Suprapubic skin (tissue), 3 donors: ENCODE measurements around the gene WDR74.

Experiments
- EP300 ChIP-seq: sonication (generic); formaldehyde crosslinking; IDR thresholded peaks from one replicate; pipeline ENCODE4 v1.6.1; 2017; ENCODE audit warnings: antibody characterized with exemption
- POLR2A ChIP-seq, 2 donors: fragments of 450-650 bp; IDR thresholded peaks; one replicate each; pipeline ENCODE4 v1.6.1; 2017; ENCODE audit warnings: antibody characterized with exemption in 2 of 2, mild to moderate bottlenecking in 2 of 2, moderate library complexity in 2 of 2
- TF ChIP-seq, protein P1 (sequence below), 2 donors: fragments of 200-600 bp in 1 of 2; fragments of 450-650 bp in 1 of 2; sonication (generic) in 1 of 2; IDR thresholded peaks; one replicate each; pipeline ENCODE4 v1.5.1; 2016 to 2019; ENCODE audit warnings: antibody characterized with exemption in 2 of 2, mild to moderate bottlenecking in 1 of 2, moderate library complexity in 1 of 2

DNA sequence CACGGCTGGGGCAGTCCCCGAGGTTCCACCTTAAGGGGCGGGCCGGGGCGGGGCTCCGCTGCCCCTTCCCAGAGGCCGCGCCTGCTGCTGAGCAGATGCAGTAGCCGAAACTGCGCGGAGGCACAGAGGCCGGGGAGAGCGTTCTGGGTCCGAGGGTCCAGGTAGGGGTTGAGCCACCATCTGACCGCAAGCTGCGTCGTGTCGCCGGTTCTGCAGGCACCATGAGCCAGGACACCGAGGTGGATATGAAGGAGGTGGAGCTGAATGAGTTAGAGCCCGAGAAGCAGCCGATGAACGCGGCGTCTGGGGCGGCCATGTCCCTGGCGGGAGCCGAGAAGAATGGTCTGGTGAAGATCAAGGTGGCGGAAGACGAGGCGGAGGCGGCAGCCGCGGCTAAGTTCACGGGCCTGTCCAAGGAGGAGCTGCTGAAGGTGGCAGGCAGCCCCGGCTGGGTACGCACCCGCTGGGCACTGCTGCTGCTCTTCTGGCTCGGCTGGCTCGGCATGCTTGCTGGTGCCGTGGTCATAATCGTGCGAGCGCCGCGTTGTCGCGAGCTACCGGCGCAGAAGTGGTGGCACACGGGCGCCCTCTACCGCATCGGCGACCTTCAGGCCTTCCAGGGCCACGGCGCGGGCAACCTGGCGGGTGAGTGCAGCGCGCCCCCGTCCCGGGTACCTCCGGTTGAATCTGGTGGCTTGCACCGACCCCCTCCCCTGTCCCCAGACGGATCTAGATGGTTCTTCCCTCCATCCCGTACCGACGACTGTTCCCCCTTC, 41.6 kb upstream of the WDR74 start, which contains the start of gene SLC3A2:
- TF ChIP-seq POLR2A (IDR thresholded peaks at IDR 0.05), result peak; percentile 97 to 98
- TF ChIP-seq, protein P1, sequence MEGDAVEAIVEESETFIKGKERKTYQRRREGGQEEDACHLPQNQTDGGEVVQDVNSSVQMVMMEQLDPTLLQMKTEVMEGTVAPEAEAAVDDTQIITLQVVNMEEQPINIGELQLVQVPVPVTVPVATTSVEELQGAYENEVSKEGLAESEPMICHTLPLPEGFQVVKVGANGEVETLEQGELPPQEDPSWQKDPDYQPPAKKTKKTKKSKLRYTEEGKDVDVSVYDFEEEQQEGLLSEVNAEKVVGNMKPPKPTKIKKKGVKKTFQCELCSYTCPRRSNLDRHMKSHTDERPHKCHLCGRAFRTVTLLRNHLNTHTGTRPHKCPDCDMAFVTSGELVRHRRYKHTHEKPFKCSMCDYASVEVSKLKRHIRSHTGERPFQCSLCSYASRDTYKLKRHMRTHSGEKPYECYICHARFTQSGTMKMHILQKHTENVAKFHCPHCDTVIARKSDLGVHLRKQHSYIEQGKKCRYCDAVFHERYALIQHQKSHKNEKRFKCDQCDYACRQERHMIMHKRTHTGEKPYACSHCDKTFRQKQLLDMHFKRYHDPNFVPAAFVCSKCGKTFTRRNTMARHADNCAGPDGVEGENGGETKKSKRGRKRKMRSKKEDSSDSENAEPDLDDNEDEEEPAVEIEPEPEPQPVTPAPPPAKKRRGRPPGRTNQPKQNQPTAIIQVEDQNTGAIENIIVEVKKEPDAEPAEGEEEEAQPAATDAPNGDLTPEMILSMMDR (IDR thresholded peaks at IDR 0.05), result peak in 1 of 2 donors; percentile 75
- TF ChIP-seq EP300, result no peak
